H9 (cell line): Measurements from ENCODE around the gene CDH4. TPM values are rescaled to one million over a fixed set of nuclear protein-coding genes. Genes with fewer than 3 reads are reported as not detected.

ENCODE experiments used
- DNase-seq: peaks from one replicate; pipeline ENCODE4 v3.0.0-alpha.2; 2017
- H2AFZ ChIP-seq: one replicate; pipeline ENCODE4 v1.6.1; 2013; ENCODE audit warnings: mild to moderate bottlenecking, low read length, control low read depth, moderate library complexity
- H2AK5ac ChIP-seq: 2 replicates; pipeline ENCODE4 v1.6.1; 2013; ENCODE audit warnings: low read length, control low read depth, mixed read lengths; ENCODE audit not compliant: insufficient read length
- H2BK120ac ChIP-seq: one replicate; pipeline ENCODE4 v1.6.1; 2013; ENCODE audit warnings: low read depth, mild to moderate bottlenecking, low read length, control low read depth, inconsistent platforms; ENCODE audit not compliant: poor library complexity, severe bottlenecking
- H2BK12ac ChIP-seq: 2 replicates; pipeline ENCODE4 v1.6.1; 2013; ENCODE audit warnings: low read length, control low read depth, mixed read lengths, low read depth; ENCODE audit not compliant: insufficient read length
- H2BK15ac ChIP-seq: 2 replicates; pipeline ENCODE4 v1.6.1; 2013; ENCODE audit warnings: low read depth, low read length, control low read depth
- H2BK20ac ChIP-seq: one replicate; pipeline ENCODE4 v1.6.1; 2013; ENCODE audit warnings: low read depth, mild to moderate bottlenecking, low read length, control low read depth, inconsistent platforms; ENCODE audit not compliant: poor library complexity, severe bottlenecking
- H2BK5ac ChIP-seq: 2 replicates; pipeline ENCODE4 v1.6.1; 2013; ENCODE audit warnings: low read length, control low read depth, mixed read lengths; ENCODE audit not compliant: insufficient read length
- H3K14ac ChIP-seq: 2 replicates; pipeline ENCODE4 v1.6.1; 2013; ENCODE audit warnings: low read length, control low read depth; ENCODE audit not compliant: insufficient read depth
- H3K18ac ChIP-seq: 2 replicates; pipeline ENCODE4 v1.6.1; 2013; ENCODE audit warnings: low read depth, mild to moderate bottlenecking, mixed read lengths, low read length, control low read depth; ENCODE audit not compliant: insufficient read length
- H3K23ac ChIP-seq: 2 replicates; pipeline ENCODE4 v1.6.1; 2013; ENCODE audit warnings: low read length, control low read depth, mixed read lengths, low read depth; ENCODE audit not compliant: insufficient read length
- H3K23me2 ChIP-seq: 2 replicates; pipeline ENCODE4 v1.6.1; 2013; ENCODE audit warnings: low read depth, mild to moderate bottlenecking, mixed read lengths, low read length, control low read depth; ENCODE audit not compliant: insufficient read length, poor library complexity, severe bottlenecking
- H3K27ac ChIP-seq: 2 replicates; pipeline ENCODE4 v1.5.1; 2013; ENCODE audit warnings: low read length, control low read depth, mixed read lengths, low read depth; ENCODE audit not compliant: insufficient read length
- H3K27me3 ChIP-seq: 2 replicates; pipeline ENCODE4 v1.6.1; 2013; ENCODE audit warnings: low read length, control low read depth, inconsistent platforms; ENCODE audit not compliant: insufficient read depth
- H3K4ac ChIP-seq: 2 replicates; pipeline ENCODE4 v1.6.1; 2013; ENCODE audit warnings: low read depth, mild to moderate bottlenecking, control low read depth, inconsistent platforms, low read length, moderate library complexity
- H3K4me1 ChIP-seq: 2 replicates; pipeline ENCODE4 v1.6.1; 2013; ENCODE audit warnings: low read length, control low read depth, inconsistent platforms; ENCODE audit not compliant: insufficient read depth
- H3K4me2 ChIP-seq: 2 replicates; pipeline ENCODE4 v1.6.1; 2013; ENCODE audit warnings: low read length, control low read depth, mixed read lengths; ENCODE audit not compliant: insufficient read length, insufficient read depth
- H3K56ac ChIP-seq: 2 replicates; pipeline ENCODE4 v1.6.1; 2013; ENCODE audit warnings: low read depth, mild to moderate bottlenecking, mixed read lengths, low read length, control low read depth; ENCODE audit not compliant: insufficient read length
- H3K79me1 ChIP-seq: 2 replicates; pipeline ENCODE4 v1.6.1; 2013; ENCODE audit warnings: low read depth, mild to moderate bottlenecking, moderate library complexity, low read length, control low read depth, inconsistent platforms; ENCODE audit not compliant: insufficient read depth, poor library complexity, severe bottlenecking
- H3K79me2 ChIP-seq: 2 replicates; pipeline ENCODE4 v1.6.1; 2013; ENCODE audit warnings: low read length, control low read depth, inconsistent platforms; ENCODE audit not compliant: insufficient read depth
- H3K9ac ChIP-seq: 2 replicates; pipeline ENCODE4 v1.6.1; 2013; ENCODE audit warnings: low read length, control low read depth, mixed read lengths; ENCODE audit not compliant: insufficient read length; ENCODE audit errors: extremely low read depth
- H3K9me3 ChIP-seq: one replicate; pipeline ENCODE4 v1.6.1; 2013; ENCODE audit warnings: low read depth, low read length, inconsistent platforms; ENCODE audit not compliant: control insufficient read depth
- H3T11ph ChIP-seq: one replicate; pipeline ENCODE4 v1.6.1; 2013; ENCODE audit warnings: mild to moderate bottlenecking, low read length, control low read depth, inconsistent platforms
- H4K20me1 ChIP-seq: one replicate; pipeline ENCODE4 v1.6.1; 2013; ENCODE audit not compliant: control insufficient read depth, insufficient read length, insufficient read depth
- H4K5ac ChIP-seq: 2 replicates; pipeline ENCODE4 v1.6.1; 2013; ENCODE audit warnings: low read depth, mild to moderate bottlenecking, mixed read lengths, low read length, control low read depth; ENCODE audit not compliant: insufficient read length
- H4K8ac ChIP-seq: replicated peaks from 2 replicates; pipeline ENCODE4 v1.6.1; 2013; ENCODE audit warnings: low read length, control low read depth, mixed read lengths, low read depth; ENCODE audit not compliant: insufficient read length
- H4K91ac ChIP-seq: 2 replicates; pipeline ENCODE4 v1.6.1; 2013; ENCODE audit warnings: low read depth, mild to moderate bottlenecking, moderate library complexity, mixed read lengths, low read length, control low read depth; ENCODE audit not compliant: insufficient read length
- H3K27ac Mint-ChIP-seq, 3 experiments: 2 replicates in 2 of 3; 3 replicates in 1 of 3; pipeline ENCODE4 v1.8.0; 2020 to 2021; ENCODE audit warnings: mixed read lengths in 3 of 3, mild to moderate bottlenecking in 1 of 3, moderate library complexity in 1 of 3
- H3K27me3 Mint-ChIP-seq: 2 replicates; pipeline ENCODE4 v1.8.0; 2021; ENCODE audit warnings: low read depth, mild to moderate bottlenecking, moderate library complexity, mixed read lengths
- H3K36me3 Mint-ChIP-seq, 3 experiments: 2 replicates in 2 of 3; 3 replicates in 1 of 3; pipeline ENCODE4 v1.8.0; 2020 to 2021; ENCODE audit warnings: low read depth in 3 of 3, mixed read lengths in 3 of 3; ENCODE audit not compliant: insufficient read depth in 1 of 3
- H3K4me1 Mint-ChIP-seq, 2 experiments: 2 replicates each; pipeline ENCODE4 v1.8.0; 2020; ENCODE audit warnings: mixed read lengths in 2 of 2
- H3K4me3 Mint-ChIP-seq, 2 experiments: 2 replicates in 1 of 2; 3 replicates in 1 of 2; pipeline ENCODE4 v1.8.0; 2020 to 2021; ENCODE audit warnings: mild to moderate bottlenecking in 2 of 2, mixed read lengths in 2 of 2, moderate library complexity in 1 of 2
- H3K9me3 Mint-ChIP-seq, 2 experiments: 2 replicates in 1 of 2; 3 replicates in 1 of 2; pipeline ENCODE4 v1.8.0; 2020; ENCODE audit warnings: mild to moderate bottlenecking in 2 of 2, mixed read lengths in 2 of 2, moderate library complexity in 1 of 2
- WGBS: extraction: QIAGEN DNeasy Blood & Tissue Kit; methylation state at CpG from one replicate; pipeline ENCODE4 v1.1.7; 2013; ENCODE audit warnings: missing lambda C conversion rate, low lambda C conversion rate, mixed read lengths; ENCODE audit not compliant: insufficient read length; ENCODE audit errors: extremely low coverage; 5-methylcytosine and 5-hydroxymethylcytosine counted together
- total RNA-seq: library from RNA; stranded (reverse); gene quantifications from 2 replicates; pipeline ENCODE4 v1.2.1, GENCODE V29; 2021
- TF ChIP-seq, protein P1 (sequence below): fragments of 200-600 bp; sonication (generic); conservative IDR thresholded peaks from 3 replicates; pipeline ENCODE4 v1.8.0; 2021; ENCODE audit warnings: antibody characterized with exemption, mild to moderate bottlenecking

The CDH4 gene
- total RNA-seq, 1 experiment from 2014 or later = 3.0 TPM

DNA sequence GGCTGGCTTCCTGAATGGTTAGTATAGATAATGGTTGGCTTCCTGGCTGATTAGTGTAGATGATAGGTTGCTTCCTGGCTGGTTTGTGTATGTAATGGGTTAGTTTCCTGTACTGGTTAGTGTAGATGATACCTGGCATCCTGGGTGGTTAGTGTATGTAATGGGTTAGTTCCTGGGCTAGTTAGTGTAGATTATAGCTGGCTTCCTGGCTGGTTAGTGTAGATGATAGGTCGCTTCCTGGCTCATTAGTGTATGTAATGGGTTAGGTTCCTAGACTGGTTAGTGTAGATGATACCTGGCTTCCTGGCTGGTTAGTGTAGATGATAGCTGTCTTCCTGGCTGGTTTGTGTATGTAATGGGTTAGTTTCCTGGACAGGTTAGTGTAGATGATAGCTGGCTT is 613.3 kb downstream of the CDH4 start:
- no peak overlapping the region for H3K27ac ChIP-seq
- H3K27ac Mint-ChIP-seq = no peak overlapping the region
- no CpG with 5 or more reads among the region's 1 CpG for whole genome bisulfite sequencing

More for the DNA sequence above, 613.3 kb downstream of the CDH4 start:
- no peak for DNase-seq
- Histone ChIP-seq H2AK5ac (no peak overlapping the region), H3K9me3 (no peaks in the 10 kb centered on the region), H3K23ac (no peak overlapping the region), H2BK15ac (no peak overlapping the region), H3K9ac (no peak overlapping the region), H3K79me2 (no peaks in the 10 kb centered on the region), H4K91ac (no peak overlapping the region), H2BK20ac (no peak overlapping the region), H3T11ph (no peak overlapping the region), H3K27me3 (no peaks in the 10 kb centered on the region; the same call in 1 of the 2 replicates), H3K4me2 (no peak overlapping the region), H3K56ac (no peak overlapping the region), H3K4me1 (no peaks in the 10 kb centered on the region), H4K5ac (no peak overlapping the region), H4K8ac (no peak overlapping the region), H3K23me2 (no peaks in the 10 kb centered on the region), H2BK120ac (no peak overlapping the region), H3K4ac (no peak overlapping the region), H2AFZ (no peak overlapping the region), H3K18ac (no peak overlapping the region), H2BK12ac (no peak overlapping the region), H3K79me1 (no peaks in the 10 kb centered on the region), H4K20me1 (no peaks in the 10 kb centered on the region), H2BK5ac (no peak overlapping the region), H3K14ac (no peak overlapping the region)
- Mint-ChIP-seq H3K9me3 (peaks cover 0 to under 1% of the 10 kb centered on the region in 2 experiments; a peak in 2 of 5 replicates), H3K4me3 (no peak overlapping the region), H3K36me3 (peaks cover 0 to 5% (median 0%) of the 10 kb centered on the region in 3 experiments; a peak in 1 of 7 replicates), H3K4me1 (no peaks in the 10 kb centered on the region), H3K27me3 (peaks cover 51% of the 10 kb centered on the region)
- TF ChIP-seq, protein P1, sequence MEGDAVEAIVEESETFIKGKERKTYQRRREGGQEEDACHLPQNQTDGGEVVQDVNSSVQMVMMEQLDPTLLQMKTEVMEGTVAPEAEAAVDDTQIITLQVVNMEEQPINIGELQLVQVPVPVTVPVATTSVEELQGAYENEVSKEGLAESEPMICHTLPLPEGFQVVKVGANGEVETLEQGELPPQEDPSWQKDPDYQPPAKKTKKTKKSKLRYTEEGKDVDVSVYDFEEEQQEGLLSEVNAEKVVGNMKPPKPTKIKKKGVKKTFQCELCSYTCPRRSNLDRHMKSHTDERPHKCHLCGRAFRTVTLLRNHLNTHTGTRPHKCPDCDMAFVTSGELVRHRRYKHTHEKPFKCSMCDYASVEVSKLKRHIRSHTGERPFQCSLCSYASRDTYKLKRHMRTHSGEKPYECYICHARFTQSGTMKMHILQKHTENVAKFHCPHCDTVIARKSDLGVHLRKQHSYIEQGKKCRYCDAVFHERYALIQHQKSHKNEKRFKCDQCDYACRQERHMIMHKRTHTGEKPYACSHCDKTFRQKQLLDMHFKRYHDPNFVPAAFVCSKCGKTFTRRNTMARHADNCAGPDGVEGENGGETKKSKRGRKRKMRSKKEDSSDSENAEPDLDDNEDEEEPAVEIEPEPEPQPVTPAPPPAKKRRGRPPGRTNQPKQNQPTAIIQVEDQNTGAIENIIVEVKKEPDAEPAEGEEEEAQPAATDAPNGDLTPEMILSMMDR = no peak
